Sigmoid colon (tissue), 4 donors: ENCODE measurements around the gene GCNT2.

Experiments used
- EP300 ChIP-seq, 4 donors: sonication (generic); formaldehyde crosslinking; IDR thresholded peaks; one replicate each; pipeline ENCODE4 v1.6.1; 2017; ENCODE audit warnings: antibody characterized with exemption in 4 of 4
- POLR2A ChIP-seq, 2 donors: fragments of 450-650 bp; IDR thresholded peaks; one replicate each; pipeline ENCODE4 v1.6.1; 2016; ENCODE audit warnings: antibody characterized with exemption in 2 of 2, mild to moderate bottlenecking in 2 of 2, moderate library complexity in 2 of 2
- POLR2AphosphoS5 ChIP-seq, 4 donors: sonication (generic); formaldehyde crosslinking; IDR thresholded peaks; one replicate each; pipeline ENCODE4 v1.6.1; 2017; ENCODE audit warnings: antibody characterized with exemption in 4 of 4
- TF ChIP-seq, protein P1 (sequence below), 4 experiments: fragments of 450-650 bp in 3 of 4; fragments of 200-600 bp in 1 of 4; IDR thresholded peaks; one replicate each; pipeline ENCODE4 v1.5.1; 2016 to 2019; ENCODE audit warnings: antibody characterized with exemption in 4 of 4, mild to moderate bottlenecking in 3 of 4, moderate library complexity in 2 of 4

DNA sequence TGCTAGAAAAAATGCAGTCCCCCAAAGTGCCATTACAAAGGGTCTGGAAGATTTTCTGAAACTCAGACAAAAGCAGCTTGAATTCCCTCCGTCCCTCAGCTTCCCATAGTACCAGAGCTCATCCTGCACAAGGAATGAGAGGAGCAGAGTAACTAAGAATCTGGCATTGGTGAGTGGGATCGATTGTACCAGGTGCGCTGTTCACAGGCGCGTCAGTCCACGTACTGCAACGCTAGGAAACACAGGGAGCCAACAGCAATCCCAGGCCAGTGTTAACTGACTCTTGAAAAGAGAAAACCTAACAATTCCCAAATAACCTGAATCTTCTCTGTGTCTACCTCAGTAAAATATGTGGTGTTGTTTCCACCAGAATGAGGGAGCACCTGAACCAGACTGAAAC, 77.9 kb downstream of the GCNT2 start:
- no peak for TF ChIP-seq POLR2A (IDR thresholded peaks at IDR 0.05)
- TF ChIP-seq, protein P1, sequence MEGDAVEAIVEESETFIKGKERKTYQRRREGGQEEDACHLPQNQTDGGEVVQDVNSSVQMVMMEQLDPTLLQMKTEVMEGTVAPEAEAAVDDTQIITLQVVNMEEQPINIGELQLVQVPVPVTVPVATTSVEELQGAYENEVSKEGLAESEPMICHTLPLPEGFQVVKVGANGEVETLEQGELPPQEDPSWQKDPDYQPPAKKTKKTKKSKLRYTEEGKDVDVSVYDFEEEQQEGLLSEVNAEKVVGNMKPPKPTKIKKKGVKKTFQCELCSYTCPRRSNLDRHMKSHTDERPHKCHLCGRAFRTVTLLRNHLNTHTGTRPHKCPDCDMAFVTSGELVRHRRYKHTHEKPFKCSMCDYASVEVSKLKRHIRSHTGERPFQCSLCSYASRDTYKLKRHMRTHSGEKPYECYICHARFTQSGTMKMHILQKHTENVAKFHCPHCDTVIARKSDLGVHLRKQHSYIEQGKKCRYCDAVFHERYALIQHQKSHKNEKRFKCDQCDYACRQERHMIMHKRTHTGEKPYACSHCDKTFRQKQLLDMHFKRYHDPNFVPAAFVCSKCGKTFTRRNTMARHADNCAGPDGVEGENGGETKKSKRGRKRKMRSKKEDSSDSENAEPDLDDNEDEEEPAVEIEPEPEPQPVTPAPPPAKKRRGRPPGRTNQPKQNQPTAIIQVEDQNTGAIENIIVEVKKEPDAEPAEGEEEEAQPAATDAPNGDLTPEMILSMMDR (IDR thresholded peaks at IDR 0.05), result no peak
- TF ChIP-seq POLR2AphosphoS5 (IDR thresholded peaks at IDR 0.05), result no peak
- no peak for TF ChIP-seq EP300 (IDR thresholded peaks at IDR 0.05)
